Lower lobe of right lung (tissue), 2 donors: ENCODE data around the gene ABHD1. TPM values are rescaled to one million over a fixed set of nuclear protein-coding genes. Genes with fewer than 3 reads are reported as not detected.
A peak's percentile ranks its signal among the peaks of the same experiment; 100 is the strongest.

Experiments used
- ATAC-seq, 2 donors: fragments of 200-7000 bp; cut with Tn5 transposase; one replicate each; pipeline ENCODE4 v1.9.1; 2020 to 2022; ENCODE audit warnings: mild to moderate bottlenecking in 2 of 2, moderate library complexity in 2 of 2
- DNase-seq: peaks from one replicate; pipeline ENCODE4 v3.0.0-alpha.2; 2020
- H3K27ac ChIP-seq: fragments of 200-600 bp; one replicate; pipeline ENCODE4 v1.8.0; 2022
- H3K27me3 ChIP-seq: fragments of 200-600 bp; one replicate; pipeline ENCODE4 v1.8.0; 2022; ENCODE audit warnings: low read depth
- H3K36me3 ChIP-seq: fragments of 200-600 bp; one replicate; pipeline ENCODE4 v1.8.0; 2022; ENCODE audit warnings: mild to moderate bottlenecking
- H3K4me1 ChIP-seq: fragments of 200-600 bp; one replicate; pipeline ENCODE4 v1.8.0; 2022
- H3K4me3 ChIP-seq: fragments of 200-600 bp; one replicate; pipeline ENCODE4 v1.8.0; 2022; ENCODE audit warnings: mild to moderate bottlenecking
- H3K9me3 ChIP-seq: fragments of 200-600 bp; one replicate; pipeline ENCODE4 v1.8.0; 2022
- CTCF ChIP-seq: fragments of 200-600 bp; IDR thresholded peaks from one replicate; pipeline ENCODE4 v1.8.0; 2022; ENCODE audit warnings: antibody characterized with exemption, mild to moderate bottlenecking
- intact Hi-C: fragments of 100-400 bp; cut with DNase I; formaldehyde crosslinking; loops from one replicate; pipeline ENCODE4 v1.11.0; 2022
- total RNA-seq: library from RNA; stranded (reverse); fragmentation: NEBNext Ultra II Directional; extraction: Animal tissue kit (Norgen Biotek cat#: 25700); gene quantifications from one replicate; pipeline ENCODE4 v1.2.1, GENCODE V29; 2021
- donor health status: DM: no; HTN: yes; CAD: no; lungs with severe emphysema.

ABHD1 gene
- total RNA-seq, 1 donor from 2014 or later: 0.21 TPM

GRCh38 chr2:27145682-27146081, 22.1 kb downstream of the ABHD1 start:
- peaks cover 8% of the 10 kb centered on the region for H3K27me3 ChIP-seq
- no peak overlapping the region for H3K27ac ChIP-seq
- no peaks in the 10 kb centered on the region for H3K9me3 ChIP-seq
- H3K36me3 ChIP-seq: no peaks in the 10 kb centered on the region
- TF ChIP-seq CTCF: no peak
- no peaks in the 10 kb centered on the region for H3K4me1 ChIP-seq
- no peak for ATAC-seq
- no peak overlapping the region for H3K4me3 ChIP-seq
- no peak for DNase-seq
- intact Hi-C loops: no loop called here

GRCh38 chr2:27147935-27148334, 24.3 kb downstream of the ABHD1 start:
- H3K9me3 ChIP-seq: no peaks in the 10 kb centered on the region
- no peak for TF ChIP-seq CTCF
- no peak for ATAC-seq
- DNase-seq: no peak
- H3K4me3 ChIP-seq: no peak overlapping the region
- H3K36me3 ChIP-seq: no peaks in the 10 kb centered on the region
- H3K27me3 ChIP-seq: peaks cover 8% of the 10 kb centered on the region
- H3K4me1 ChIP-seq: no peaks in the 10 kb centered on the region
- H3K27ac ChIP-seq: no peak overlapping the region
- intact Hi-C loops: no loop called here

GRCh38 chr2:27148801-27149439, 25.3 kb downstream of the ABHD1 start, which contains the start of gene TCF23:
TCF23 (plus strand) TSS chr2:27149004; CDS start chr2:27149134, 130 bp downstream.
- TF ChIP-seq CTCF: no peak
- H3K4me1 ChIP-seq: no peaks in the 10 kb centered on the region
- intact Hi-C loops: no loop called here
- H3K36me3 ChIP-seq: no peaks in the 10 kb centered on the region
- no peak within 1 kb of the TSS for H3K27ac ChIP-seq
- DNase-seq (no peak), ATAC-seq (no peak)
- peaks cover 8% of the 10 kb centered on the region for H3K27me3 ChIP-seq
- H3K4me3 ChIP-seq: no peak within 1 kb of the TSS
- H3K9me3 ChIP-seq: no peaks in the 10 kb centered on the region

GRCh38 chr2:27149570-27150405, 26.2 kb downstream of the ABHD1 start:
- Histone ChIP-seq H3K4me3 (no peak overlapping the region), H3K4me1 (no peaks in the 10 kb centered on the region), H3K36me3 (no peaks in the 10 kb centered on the region), H3K27ac (no peak overlapping the region), H3K9me3 (no peaks in the 10 kb centered on the region), H3K27me3 (peaks cover 8% of the 10 kb centered on the region)
- no peak for TF ChIP-seq CTCF
- intact Hi-C loops: no loop called here
- ATAC-seq (peak in 1 of 2 donors; percentile 27), DNase-seq (no peak)

GRCh38 chr2:27150639-27151230, 27.1 kb downstream of the ABHD1 start:
- no peak for TF ChIP-seq CTCF
- no peaks in the 10 kb centered on the region for H3K36me3 ChIP-seq
- no peak overlapping the region for H3K4me3 ChIP-seq
- intact Hi-C loops: no loop called here
- ATAC-seq: no peak
- no peaks in the 10 kb centered on the region for H3K9me3 ChIP-seq
- no peak for DNase-seq
- H3K4me1 ChIP-seq: no peaks in the 10 kb centered on the region
- H3K27me3 ChIP-seq: peaks cover 8% of the 10 kb centered on the region
- no peak overlapping the region for H3K27ac ChIP-seq
